ENCODE data around the gene FAM124B.
A peak's percentile ranks its signal among the peaks of the same experiment; 100 is the strongest.

Gene FAM124B

GRCh38 chr2:224379172-224379571 lies 22.7 kb downstream of the FAM124B start:
- no peak for DNase-seq

- DNase-seq = no peak
Measured at GRCh38 chr2:224378701-224379097, 23.2 kb downstream of the FAM124B start.

- no peak for DNase-seq
Measured at GRCh38 chr2:224377751-224378700, 23.9 kb downstream of the FAM124B start.

- no peak for DNase-seq
Measured at GRCh38 chr2:224372641-224373040, 29.3 kb downstream of the FAM124B start.

GRCh38 chr2:224369028-224369632 lies 32.8 kb downstream of the FAM124B start:
- peak; percentile 29 for DNase-seq

GRCh38 chr2:224366267-224366844 lies 35.6 kb downstream of the FAM124B start:
- no peak for DNase-seq

- DNase-seq = no peak
Measured at GRCh38 chr2:224365331-224365730, 36.6 kb downstream of the FAM124B start.

GRCh38 chr2:224363281-224363680 lies 38.6 kb downstream of the FAM124B start:
- no peak for DNase-seq

- DNase-seq = no peak
Measured at GRCh38 chr2:224362094-224362493, 39.8 kb downstream of the FAM124B start.

- DNase-seq = no peak
Measured at GRCh38 chr2:224360801-224361251, 41.1 kb downstream of the FAM124B start.

- no peak for DNase-seq
Measured at GRCh38 chr2:224359569-224359968, 42.3 kb downstream of the FAM124B start.

GRCh38 chr2:224357098-224357901 lies 44.6 kb downstream of the FAM124B start:
- peak; percentile 22 for DNase-seq

- DNase-seq = no peak
Measured at GRCh38 chr2:224354632-224355211, 47.2 kb downstream of the FAM124B start.

- no peak for DNase-seq
Measured at GRCh38 chr2:224350703-224351102, 51.2 kb downstream of the FAM124B start.

- DNase-seq = no peak
Measured at GRCh38 chr2:224349396-224349795, 52.5 kb downstream of the FAM124B start.

GRCh38 chr2:224347176-224348051 lies 54.5 kb downstream of the FAM124B start:
- no peak for DNase-seq

GRCh38 chr2:224345492-224345891 lies 56.4 kb downstream of the FAM124B start:
- no peak for DNase-seq

GRCh38 chr2:224343226-224343625 lies 58.7 kb downstream of the FAM124B start:
- no peak for DNase-seq

GRCh38 chr2:224335991-224336390 lies 65.9 kb downstream of the FAM124B start:
- no peak for DNase-seq

GRCh38 chr2:224334726-224335125 lies 67.2 kb downstream of the FAM124B start:
- no peak for DNase-seq

GRCh38 chr2:224333726-224334482 lies 68.0 kb downstream of the FAM124B start:
- DNase-seq = no peak
